GM18508 (cell line): ENCODE data around the gene ZNF124.

Experiments
- ATAC-seq: cut with Tn5 transposase; IDR thresholded peaks from one replicate; pipeline ENCODE4 v1.9.1; 2021; ENCODE audit warnings: moderate number of reproducible peaks; ENCODE audit not compliant: insufficient read depth, unreplicated experiment

The ZNF124 gene

GRCh38 chr1:247114351-247115140 is 57.3 kb downstream of the ZNF124 start:
- ATAC-seq = no peak

DNA sequence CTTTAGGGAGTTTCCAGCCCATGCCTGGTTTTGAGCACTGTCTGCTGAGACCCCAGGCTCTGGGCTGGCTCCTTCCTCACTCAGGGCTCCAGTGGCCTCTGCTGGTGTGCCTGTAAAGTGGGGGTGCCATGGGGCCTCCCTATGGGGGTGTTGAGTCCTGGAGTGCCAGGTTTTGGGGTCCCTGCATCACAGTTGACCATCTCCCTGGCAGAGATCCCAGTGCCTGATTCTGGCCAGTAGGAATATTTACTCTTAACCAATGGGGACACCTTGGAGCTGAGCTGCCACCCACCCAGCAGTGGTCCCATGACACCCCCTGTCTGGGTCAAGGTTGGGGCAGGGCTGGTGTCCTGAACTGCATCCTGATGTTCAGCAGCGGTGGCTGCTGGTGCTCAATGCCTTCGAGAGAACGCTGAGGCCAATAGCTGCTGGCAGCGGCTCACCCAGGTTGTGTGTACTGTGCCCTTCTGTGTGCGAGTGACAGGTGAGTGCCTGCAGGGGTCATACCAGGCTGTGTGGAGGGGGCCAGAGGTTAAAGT is 58.0 kb downstream of the ZNF124 start:
- no peak for ATAC-seq

- ATAC-seq = no peak
Observed at GRCh38 chr1:247113094-247113497, 58.7 kb downstream of the ZNF124 start.

GRCh38 chr1:247112479-247112781 is 59.4 kb downstream of the ZNF124 start:
- ATAC-seq = no peak

- no peak for ATAC-seq
Observed at GRCh38 chr1:247111700-247112478, 59.9 kb downstream of the ZNF124 start.

DNA sequence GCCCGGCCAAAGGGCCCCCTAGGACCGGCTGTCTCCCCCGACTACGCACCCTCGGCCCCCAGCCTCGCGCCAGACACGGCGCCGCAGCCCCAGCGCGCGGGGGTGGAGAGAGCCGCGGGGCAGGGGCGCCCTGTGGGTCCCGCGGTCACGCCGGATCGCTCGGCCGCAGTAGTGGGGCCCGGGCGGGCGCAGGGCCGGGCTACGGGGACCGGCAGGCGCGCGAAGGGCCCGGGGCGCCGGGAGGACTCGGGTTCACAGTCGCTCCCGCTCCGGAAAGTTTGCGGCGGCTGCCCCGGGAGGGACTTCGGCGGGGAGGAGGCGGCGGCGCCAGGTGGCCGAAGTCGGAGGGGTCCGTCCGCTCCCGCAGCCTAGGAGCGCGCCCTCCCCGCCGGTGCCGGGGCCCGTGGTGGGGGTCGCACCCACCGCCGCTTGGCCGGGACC is 60.5 kb downstream of the ZNF124 start:
- no peak for ATAC-seq

- ATAC-seq = no peak
Observed at GRCh38 chr1:247110627-247111258, 61.1 kb downstream of the ZNF124 start.

- no peak for ATAC-seq
Observed at GRCh38 chr1:247107694-247108093, 64.1 kb downstream of the ZNF124 start.

DNA sequence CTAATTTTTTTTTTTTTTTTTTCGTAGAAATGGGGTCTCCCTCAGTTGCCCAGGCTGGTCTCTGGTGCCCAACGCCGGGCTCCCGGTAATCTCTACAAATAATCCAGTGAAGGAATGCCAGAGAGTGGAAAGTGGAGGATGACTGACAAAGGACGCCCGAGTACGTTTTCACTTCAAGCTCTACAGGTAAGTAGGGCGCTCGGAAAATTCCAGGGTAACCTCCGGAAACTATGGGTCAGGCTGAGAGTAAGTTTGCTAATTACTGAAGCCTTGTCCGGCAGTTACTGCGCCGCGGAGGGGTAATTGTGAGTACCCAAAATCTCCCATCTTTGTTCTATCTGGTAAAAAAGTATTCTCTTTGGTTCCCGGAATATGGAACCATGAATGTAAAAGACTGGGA is 65.9 kb downstream of the ZNF124 start:
- no peak for ATAC-seq
